Vagina (tissue), 2 donors: ENCODE results near the gene APOC4. TPM values are rescaled to one million over a fixed set of nuclear protein-coding genes. Genes with fewer than 3 reads are reported as not detected.

Experiments used
- DNase-seq, 2 donors: peaks; one replicate each; pipeline ENCODE4 v3.0.0-alpha.2; 2017; ENCODE audit errors: extremely low spot score in 2 of 2
- H3K27ac ChIP-seq: fragments of 200-600 bp; sonication (generic); one replicate; pipeline ENCODE4 v1.5.1; 2019
- H3K27me3 ChIP-seq: fragments of 200-600 bp; sonication (generic); one replicate; pipeline ENCODE4 v1.5.1; 2019
- H3K36me3 ChIP-seq, 2 donors: fragments of 200-600 bp; sonication (generic); one replicate each; pipeline ENCODE4 v1.5.1; 2017 to 2019
- H3K4me1 ChIP-seq: fragments of 200-600 bp; sonication (generic); one replicate; pipeline ENCODE4 v1.5.1; 2019
- H3K4me3 ChIP-seq, 2 donors: fragments of 200-600 bp; sonication (generic); 1 replicate in 1 of 2; 2 replicates in 1 of 2; pipeline ENCODE4 v1.5.1; 2016 to 2019
- H3K9me3 ChIP-seq: fragments of 200-600 bp; sonication (generic); one replicate; pipeline ENCODE4 v1.5.1; 2019
- POLR2A ChIP-seq, 2 donors: fragments of 450-650 bp; IDR thresholded peaks; one replicate each; pipeline ENCODE4 v1.6.1; 2017; ENCODE audit warnings: antibody characterized with exemption in 2 of 2, mild to moderate bottlenecking in 2 of 2, moderate library complexity in 2 of 2
- POLR2AphosphoS5 ChIP-seq, 2 donors: sonication (generic); formaldehyde crosslinking; IDR thresholded peaks; one replicate each; pipeline ENCODE4 v1.9.0; 2017; ENCODE audit warnings: antibody characterized with exemption in 2 of 2, mild to moderate bottlenecking in 2 of 2, low read depth in 1 of 2; ENCODE audit not compliant: insufficient read depth in 1 of 2
- intact Hi-C: fragments of 100-400 bp; cut with DNase I; formaldehyde crosslinking; loops from one replicate; pipeline ENCODE4 v1.15.1; 2023
- total RNA-seq: library from RNA; depleted of rRNA; stranded (reverse); fragments of >200 nt; gene quantifications from one replicate; pipeline ENCODE4 v1.2.3, GENCODE V29; 2016
- TF ChIP-seq, protein P1 (sequence below), 3 experiments: fragments of 450-650 bp in 2 of 3; fragments of 200-600 bp in 1 of 3; sonication (generic) in 1 of 3; IDR thresholded peaks; one replicate each; pipeline ENCODE4 v1.5.1; 2017 to 2019; ENCODE audit warnings: antibody characterized with exemption in 3 of 3, mild to moderate bottlenecking in 2 of 3, moderate library complexity in 2 of 3

The APOC4 gene
- total RNA-seq, 1 donor from 2014 or later: not detected

DNA sequence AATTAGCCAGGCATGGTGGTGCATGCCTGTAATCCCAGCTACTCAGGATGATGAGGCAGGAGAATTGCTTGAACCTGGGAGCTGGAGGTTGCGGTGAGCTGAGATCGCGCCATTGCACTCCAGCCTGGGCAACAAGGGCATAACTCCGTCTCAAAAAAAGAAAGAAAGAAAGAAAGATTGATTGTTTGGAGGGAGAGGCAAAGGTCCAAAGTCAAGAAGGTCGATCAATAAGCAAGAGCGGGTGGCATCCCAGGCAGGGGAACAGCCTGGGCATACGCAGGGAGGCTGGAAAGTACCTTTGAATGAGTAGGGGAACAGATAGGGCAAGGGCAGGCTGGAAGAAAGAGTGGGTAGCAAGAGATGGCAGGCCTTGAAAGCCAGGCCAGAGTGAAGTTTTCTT, 11.9 kb upstream of the APOC4 start:
- H3K4me3 ChIP-seq: no peak overlapping the region
- no peaks in the 10 kb centered on the region for H3K36me3 ChIP-seq
- H3K27me3 ChIP-seq: no peaks in the 10 kb centered on the region
- no peak for DNase-seq
- H3K27ac ChIP-seq: no peak overlapping the region
- TF ChIP-seq POLR2AphosphoS5 (IDR thresholded peaks at IDR 0.05; ENCODE audit: insufficient read depth in 1 of 2, low read depth in 1 of 2) (no peak), POLR2A (IDR thresholded peaks at IDR 0.05) (no peak)
- TF ChIP-seq, protein P1, sequence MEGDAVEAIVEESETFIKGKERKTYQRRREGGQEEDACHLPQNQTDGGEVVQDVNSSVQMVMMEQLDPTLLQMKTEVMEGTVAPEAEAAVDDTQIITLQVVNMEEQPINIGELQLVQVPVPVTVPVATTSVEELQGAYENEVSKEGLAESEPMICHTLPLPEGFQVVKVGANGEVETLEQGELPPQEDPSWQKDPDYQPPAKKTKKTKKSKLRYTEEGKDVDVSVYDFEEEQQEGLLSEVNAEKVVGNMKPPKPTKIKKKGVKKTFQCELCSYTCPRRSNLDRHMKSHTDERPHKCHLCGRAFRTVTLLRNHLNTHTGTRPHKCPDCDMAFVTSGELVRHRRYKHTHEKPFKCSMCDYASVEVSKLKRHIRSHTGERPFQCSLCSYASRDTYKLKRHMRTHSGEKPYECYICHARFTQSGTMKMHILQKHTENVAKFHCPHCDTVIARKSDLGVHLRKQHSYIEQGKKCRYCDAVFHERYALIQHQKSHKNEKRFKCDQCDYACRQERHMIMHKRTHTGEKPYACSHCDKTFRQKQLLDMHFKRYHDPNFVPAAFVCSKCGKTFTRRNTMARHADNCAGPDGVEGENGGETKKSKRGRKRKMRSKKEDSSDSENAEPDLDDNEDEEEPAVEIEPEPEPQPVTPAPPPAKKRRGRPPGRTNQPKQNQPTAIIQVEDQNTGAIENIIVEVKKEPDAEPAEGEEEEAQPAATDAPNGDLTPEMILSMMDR (IDR thresholded peaks at IDR 0.05): no peak
- intact Hi-C loops: no loop called here
- H3K9me3 ChIP-seq: no peaks in the 10 kb centered on the region
- H3K4me1 ChIP-seq: peaks cover 16% of the 10 kb centered on the region

DNA sequence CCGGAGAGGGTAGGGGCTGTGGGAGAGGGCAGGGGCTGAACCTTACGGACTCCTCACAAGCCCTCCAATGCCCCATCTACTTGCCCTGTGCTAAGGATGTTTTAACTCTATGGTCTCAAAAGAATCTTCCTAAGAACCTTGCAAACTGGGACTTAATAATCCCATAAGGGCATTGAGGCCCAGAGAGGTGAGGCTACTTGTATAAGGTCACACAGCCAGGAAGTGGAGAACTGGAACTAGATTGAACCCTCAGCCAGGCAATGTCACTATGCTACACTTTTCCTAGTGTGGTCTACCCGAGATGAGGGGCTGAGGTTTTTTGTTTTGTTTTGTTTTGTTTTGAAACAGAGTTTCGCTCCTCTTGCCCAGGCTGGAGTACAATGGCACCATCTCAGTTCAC, 10.5 kb upstream of the APOC4 start:
- intact Hi-C loops: no loop called here
- Histone ChIP-seq H3K9me3 (no peaks in the 10 kb centered on the region), H3K27me3 (no peaks in the 10 kb centered on the region), H3K27ac (no peak overlapping the region), H3K36me3 (no peaks in the 10 kb centered on the region), H3K4me1 (peaks cover 8% of the 10 kb centered on the region), H3K4me3 (no peak overlapping the region)
- DNase-seq: no peak
- TF ChIP-seq, protein P1 (IDR thresholded peaks at IDR 0.05): no peak
- TF ChIP-seq POLR2AphosphoS5 (IDR thresholded peaks at IDR 0.05; ENCODE audit: insufficient read depth in 1 of 2, low read depth in 1 of 2): no peak
- no peak for TF ChIP-seq POLR2A (IDR thresholded peaks at IDR 0.05)

DNA sequence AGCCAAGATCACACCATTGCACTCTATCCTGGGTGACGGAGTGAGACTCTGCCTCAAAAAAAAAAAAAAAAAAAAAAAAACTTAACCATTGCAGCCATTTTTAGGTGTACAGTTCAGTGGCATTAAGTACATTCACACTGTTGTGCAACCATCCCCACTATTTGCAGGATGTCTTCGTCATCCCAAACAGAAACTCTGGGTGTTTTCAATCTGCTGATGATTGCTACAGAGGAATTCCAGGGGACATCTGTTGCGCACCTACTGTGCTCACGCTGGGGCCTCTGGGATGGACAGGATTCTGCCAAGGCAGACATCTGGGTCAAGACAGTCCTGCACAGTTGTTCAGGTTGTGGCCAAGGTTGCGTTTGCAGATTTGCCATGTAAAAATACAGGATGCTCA, 2.4 kb upstream of the APOC4 start:
- no peak for DNase-seq
- Histone ChIP-seq H3K36me3 (no peaks in the 10 kb centered on the region), H3K4me1 (no peaks in the 10 kb centered on the region), H3K27ac (no peak overlapping the region), H3K27me3 (no peaks in the 10 kb centered on the region), H3K9me3 (no peaks in the 10 kb centered on the region), H3K4me3 (no peak overlapping the region)
- intact Hi-C loops: loop anchor here (2.0 kb wide), 1 partner anchor 71 kb away; no protein-coding TSS in a partner anchor
- TF ChIP-seq, protein P1 (IDR thresholded peaks at IDR 0.05): no peak
- no peak for TF ChIP-seq POLR2A (IDR thresholded peaks at IDR 0.05)
- no peak for TF ChIP-seq POLR2AphosphoS5 (IDR thresholded peaks at IDR 0.05; ENCODE audit: insufficient read depth in 1 of 2, low read depth in 1 of 2)

DNA sequence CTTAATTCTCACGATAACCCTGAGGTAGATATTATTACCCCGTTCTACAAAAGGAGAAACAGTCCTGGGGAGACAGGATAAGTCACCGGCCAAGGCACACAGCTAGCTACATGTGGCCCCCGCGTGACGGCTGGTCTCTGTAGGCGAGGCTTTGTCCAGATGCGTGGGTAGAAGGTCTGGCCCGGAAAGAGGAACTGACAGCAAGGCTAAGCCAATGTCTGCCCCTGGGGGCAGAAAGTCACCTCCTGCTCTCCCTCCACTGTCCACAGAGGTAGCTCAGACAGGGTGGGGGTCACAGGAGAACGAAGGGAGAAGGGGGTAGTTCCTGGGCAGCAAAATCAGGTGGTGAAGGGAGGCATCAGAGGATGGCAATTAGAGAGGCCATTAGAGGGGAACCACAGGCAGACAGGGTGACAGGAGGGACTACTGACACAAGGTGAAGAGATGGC, 1.8 kb downstream of the APOC4 start:
- intact Hi-C loops: no loop called here
- TF ChIP-seq, protein P1 (IDR thresholded peaks at IDR 0.05): no peak
- Histone ChIP-seq H3K27me3 (no peaks in the 10 kb centered on the region), H3K36me3 (no peaks in the 10 kb centered on the region), H3K4me3 (no peak overlapping the region), H3K4me1 (no peaks in the 10 kb centered on the region), H3K27ac (no peak overlapping the region), H3K9me3 (no peaks in the 10 kb centered on the region)
- no peak for DNase-seq

DNA sequence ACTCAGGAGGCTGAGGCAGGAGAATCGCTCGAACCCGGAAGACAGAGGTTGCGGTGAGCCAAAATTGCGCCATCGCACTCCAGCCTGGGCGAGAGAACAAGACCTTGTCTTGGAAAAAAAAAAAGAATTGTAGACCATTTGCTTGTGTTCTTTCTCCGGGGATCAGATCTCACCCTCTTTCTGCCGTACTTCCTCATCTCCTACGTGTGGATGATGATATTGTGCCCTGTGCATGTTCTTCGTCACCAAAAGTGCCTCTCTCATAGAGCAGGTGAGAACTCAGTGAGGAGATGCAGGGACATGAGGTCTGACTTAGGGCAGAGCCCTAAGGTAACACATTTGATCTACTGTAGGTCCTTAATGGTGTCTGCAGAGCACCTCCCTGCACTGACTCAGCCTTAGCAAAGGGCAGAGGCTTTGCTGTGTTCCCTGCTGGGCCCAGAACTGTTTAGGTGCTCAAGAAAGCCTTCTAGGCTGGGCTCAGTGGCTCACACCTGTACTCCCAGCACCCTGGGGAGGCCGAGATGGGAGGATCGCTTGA, 5.1 kb downstream of the APOC4 start:
- intact Hi-C loops: no loop called here
- Histone ChIP-seq H3K4me1 (peaks cover 11% of the 10 kb centered on the region), H3K4me3 (no peak overlapping the region), H3K27me3 (no peaks in the 10 kb centered on the region), H3K36me3 (no peaks in the 10 kb centered on the region), H3K27ac (no peak overlapping the region), H3K9me3 (no peaks in the 10 kb centered on the region)
- TF ChIP-seq, protein P1 (IDR thresholded peaks at IDR 0.05): no peak
- no peak for TF ChIP-seq POLR2AphosphoS5 (IDR thresholded peaks at IDR 0.05; ENCODE audit: insufficient read depth in 1 of 2, low read depth in 1 of 2)
- TF ChIP-seq POLR2A (IDR thresholded peaks at IDR 0.05): no peak
- no peak for DNase-seq
